OCI-LY1 (cell line): ENCODE measurements around the gene SMOC2.

Source experiments
- H2AFZ ChIP-seq: fragments of 200-600 bp; sonication (generic), shearing (Covaris generic); 2 replicates; pipeline ENCODE4 v1.6.0; 2014; ENCODE audit warnings: antibody characterized with exemption, mild to moderate bottlenecking, low read length
- H3F3A ChIP-seq: fragments of 200-600 bp; sonication (generic), shearing (Covaris generic); 2 replicates; pipeline ENCODE4 v1.6.0; 2014; ENCODE audit warnings: mild to moderate bottlenecking, antibody characterized with exemption, low read length, moderate library complexity; ENCODE audit not compliant: insufficient read depth
- H3K27ac ChIP-seq: fragments of 200-600 bp; sonication (generic); 2 replicates; pipeline ENCODE4 v1.5.1; 2014; ENCODE audit warnings: low read length, mixed run types, mild to moderate bottlenecking, low read depth; ENCODE audit not compliant: poor library complexity, severe bottlenecking
- H3K27me3 ChIP-seq: fragments of 200-600 bp; sonication (generic); 2 replicates; pipeline ENCODE4 v1.6.0; 2014; ENCODE audit warnings: antibody characterized with exemption, mild to moderate bottlenecking, low read length, moderate library complexity; ENCODE audit not compliant: insufficient read depth
- H3K36me3 ChIP-seq: fragments of 200-600 bp; sonication (generic); 2 replicates; pipeline ENCODE4 v1.6.1; 2014; ENCODE audit warnings: mild to moderate bottlenecking, antibody characterized with exemption, low read length, moderate library complexity, mixed read lengths; ENCODE audit not compliant: insufficient read depth
- H3K4me1 ChIP-seq: fragments of 200-600 bp; sonication (generic); 2 replicates; pipeline ENCODE4 v1.5.1; 2014; ENCODE audit warnings: mild to moderate bottlenecking, low read length, moderate library complexity; ENCODE audit not compliant: insufficient read depth, severe bottlenecking
- H3K4me2 ChIP-seq: fragments of 200-600 bp; sonication (generic), shearing (Covaris generic); 2 replicates; pipeline ENCODE4 v1.6.1; 2014; ENCODE audit warnings: low read length
- H3K4me3 ChIP-seq: fragments of 200-600 bp; sonication (generic); 2 replicates; pipeline ENCODE4 v1.5.1; 2014; ENCODE audit warnings: low read length, low read depth, mild to moderate bottlenecking, mixed read lengths; ENCODE audit not compliant: poor library complexity, severe bottlenecking
- H3K79me2 ChIP-seq: fragments of 200-600 bp; shearing (Covaris generic); 2 replicates; pipeline ENCODE4 v1.6.1; 2016; ENCODE audit warnings: mixed run types, low read length, mixed read lengths; ENCODE audit not compliant: insufficient read depth
- H3K9ac ChIP-seq: fragments of 200-600 bp; sonication (generic), shearing (Covaris generic); 2 replicates; pipeline ENCODE4 v1.6.1; 2014; ENCODE audit warnings: mild to moderate bottlenecking, low read length, mixed read lengths
- H3K9me2 ChIP-seq: fragments of 200-600 bp; sonication (generic), shearing (Covaris generic); 2 replicates; pipeline ENCODE4 v1.6.1; 2014; ENCODE audit warnings: low read depth, mild to moderate bottlenecking, low read length, mixed read lengths
- H3K9me3 ChIP-seq: fragments of 200-600 bp; shearing (Covaris generic); 2 replicates; pipeline ENCODE4 v1.6.1; 2014; ENCODE audit warnings: low read length, mixed read lengths
- H4K20me1 ChIP-seq: fragments of 200-600 bp; sonication (generic), shearing (Covaris generic); 2 replicates; pipeline ENCODE4 v1.6.0; 2016; ENCODE audit warnings: mild to moderate bottlenecking, low read length; ENCODE audit not compliant: insufficient read depth
- EZH2 ChIP-seq: fragments of 200-600 bp; sonication (generic), shearing (Covaris generic); IDR thresholded peaks from 2 replicates; pipeline ENCODE4 v1.8.0; 2017; ENCODE audit warnings: borderline replicate concordance, mixed run types, mild to moderate bottlenecking, antibody characterized with exemption, low read length, moderate library complexity, mixed read lengths
- TF ChIP-seq, protein P1 (sequence below): fragments of 200-600 bp; sonication (generic), shearing (Covaris generic); IDR thresholded peaks from 2 replicates; pipeline ENCODE4 v1.5.1; 2017; ENCODE audit warnings: mild to moderate bottlenecking, antibody characterized with exemption, low read length, moderate library complexity, mixed read lengths

The SMOC2 gene

GRCh38 chr6:168495133-168495532, 54.1 kb downstream of the SMOC2 start:
- Histone ChIP-seq H2AFZ (no peak overlapping the region), H3K36me3 (no peaks in the 10 kb centered on the region), H3K79me2 (no peaks in the 10 kb centered on the region), H3F3A (no peaks in the 10 kb centered on the region), H4K20me1 (no peaks in the 10 kb centered on the region), H3K27me3 (no peaks in the 10 kb centered on the region), H3K4me2 (no peak overlapping the region), H3K9me2 (no peaks in the 10 kb centered on the region), H3K4me1 (no peaks in the 10 kb centered on the region), H3K4me3 (no peak overlapping the region), H3K9me3 (no peaks in the 10 kb centered on the region), H3K9ac (no peak overlapping the region), H3K27ac (no peak overlapping the region)
- TF ChIP-seq EZH2 = no peak
- TF ChIP-seq, protein P1, sequence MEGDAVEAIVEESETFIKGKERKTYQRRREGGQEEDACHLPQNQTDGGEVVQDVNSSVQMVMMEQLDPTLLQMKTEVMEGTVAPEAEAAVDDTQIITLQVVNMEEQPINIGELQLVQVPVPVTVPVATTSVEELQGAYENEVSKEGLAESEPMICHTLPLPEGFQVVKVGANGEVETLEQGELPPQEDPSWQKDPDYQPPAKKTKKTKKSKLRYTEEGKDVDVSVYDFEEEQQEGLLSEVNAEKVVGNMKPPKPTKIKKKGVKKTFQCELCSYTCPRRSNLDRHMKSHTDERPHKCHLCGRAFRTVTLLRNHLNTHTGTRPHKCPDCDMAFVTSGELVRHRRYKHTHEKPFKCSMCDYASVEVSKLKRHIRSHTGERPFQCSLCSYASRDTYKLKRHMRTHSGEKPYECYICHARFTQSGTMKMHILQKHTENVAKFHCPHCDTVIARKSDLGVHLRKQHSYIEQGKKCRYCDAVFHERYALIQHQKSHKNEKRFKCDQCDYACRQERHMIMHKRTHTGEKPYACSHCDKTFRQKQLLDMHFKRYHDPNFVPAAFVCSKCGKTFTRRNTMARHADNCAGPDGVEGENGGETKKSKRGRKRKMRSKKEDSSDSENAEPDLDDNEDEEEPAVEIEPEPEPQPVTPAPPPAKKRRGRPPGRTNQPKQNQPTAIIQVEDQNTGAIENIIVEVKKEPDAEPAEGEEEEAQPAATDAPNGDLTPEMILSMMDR = no peak

- Histone ChIP-seq H3K27ac (no peak overlapping the region), H3K9me3 (no peaks in the 10 kb centered on the region), H3K9ac (no peak overlapping the region), H3F3A (no peaks in the 10 kb centered on the region), H3K4me3 (no peak overlapping the region), H4K20me1 (no peaks in the 10 kb centered on the region), H3K79me2 (no peaks in the 10 kb centered on the region), H3K27me3 (no peaks in the 10 kb centered on the region), H3K4me2 (no peak overlapping the region), H2AFZ (no peak overlapping the region), H3K4me1 (no peaks in the 10 kb centered on the region), H3K36me3 (no peaks in the 10 kb centered on the region), H3K9me2 (no peaks in the 10 kb centered on the region)
- TF ChIP-seq EZH2 = no peak
- TF ChIP-seq, protein P1 = no peak
Measured at GRCh38 chr6:168495636-168496035, 54.7 kb downstream of the SMOC2 start.

DNA sequence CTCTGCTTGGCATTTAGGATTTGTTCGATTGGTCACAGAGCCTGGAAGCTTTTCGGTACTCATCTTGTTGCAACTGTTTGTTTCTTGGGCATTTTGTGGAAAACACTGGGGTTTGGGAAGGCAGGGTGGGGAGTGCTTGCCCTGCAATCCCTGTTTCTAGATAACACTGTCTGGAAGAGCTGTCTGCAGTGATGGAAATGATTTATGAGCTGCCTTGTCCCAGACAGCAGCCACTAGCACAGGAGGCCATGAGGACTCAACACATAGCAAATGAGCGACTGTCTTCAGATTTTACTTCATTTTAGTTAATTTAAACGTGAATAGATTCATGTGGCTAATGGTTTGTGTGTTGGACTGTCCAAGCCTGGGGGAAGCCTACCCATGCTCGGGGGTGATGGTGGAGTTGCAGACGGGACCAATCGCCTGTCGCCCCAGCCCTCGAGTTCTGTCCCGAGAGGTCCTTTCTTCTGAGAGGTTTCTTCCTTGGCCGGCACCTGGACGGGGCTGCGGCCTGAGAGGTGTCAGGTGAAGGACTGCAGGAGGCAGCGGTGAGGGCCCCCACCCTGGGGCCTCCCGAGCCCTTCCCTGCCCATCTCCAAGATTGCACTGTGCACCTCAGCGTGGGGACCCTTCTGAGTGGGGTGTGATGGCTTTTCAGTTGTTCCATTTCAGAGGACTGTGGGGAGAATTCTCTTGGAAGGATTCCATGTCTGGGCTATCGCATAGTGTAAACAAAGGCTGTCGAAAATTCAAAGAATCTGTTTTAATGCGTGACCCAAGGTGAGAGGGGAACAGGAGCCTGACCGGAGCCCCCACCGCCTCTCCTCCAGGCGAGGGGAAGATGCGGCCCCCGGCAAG, 55.4 kb downstream of the SMOC2 start:
- Histone ChIP-seq H2AFZ (no peak overlapping the region), H4K20me1 (no peaks in the 10 kb centered on the region), H3K36me3 (no peaks in the 10 kb centered on the region), H3K79me2 (no peaks in the 10 kb centered on the region), H3K27ac (no peak overlapping the region), H3K4me3 (no peak overlapping the region), H3K9ac (no peak overlapping the region), H3K4me1 (no peaks in the 10 kb centered on the region), H3K27me3 (no peaks in the 10 kb centered on the region), H3K9me3 (no peaks in the 10 kb centered on the region), H3K4me2 (no peak overlapping the region), H3F3A (no peaks in the 10 kb centered on the region), H3K9me2 (no peaks in the 10 kb centered on the region)
- TF ChIP-seq, protein P1 = no peak
- no peak for TF ChIP-seq EZH2
